GM12864 (cell line): ENCODE measurements around the gene AQP6.

Source experiments
- DNase-seq: peaks from one replicate; pipeline ENCODE4 v3.0.0-alpha.2; 2011; ENCODE audit warnings: low read depth
- H3K4me3 ChIP-seq: 2 replicates; pipeline ENCODE4 v1.5.1; 2011; ENCODE audit warnings: mild to moderate bottlenecking, low read depth, low read length, control low read depth
- TF ChIP-seq, protein P1 (sequence below): IDR thresholded peaks from 2 replicates; pipeline ENCODE4 v1.5.1; 2011; ENCODE audit warnings: low read depth, mild to moderate bottlenecking, moderate library complexity, low read length, control low read depth, inconsistent platforms; ENCODE audit errors: missing control alignments

Gene AQP6

GRCh38 chr12:49959685-49960473 is 12.9 kb upstream of the AQP6 start:
- TF ChIP-seq, protein P1, sequence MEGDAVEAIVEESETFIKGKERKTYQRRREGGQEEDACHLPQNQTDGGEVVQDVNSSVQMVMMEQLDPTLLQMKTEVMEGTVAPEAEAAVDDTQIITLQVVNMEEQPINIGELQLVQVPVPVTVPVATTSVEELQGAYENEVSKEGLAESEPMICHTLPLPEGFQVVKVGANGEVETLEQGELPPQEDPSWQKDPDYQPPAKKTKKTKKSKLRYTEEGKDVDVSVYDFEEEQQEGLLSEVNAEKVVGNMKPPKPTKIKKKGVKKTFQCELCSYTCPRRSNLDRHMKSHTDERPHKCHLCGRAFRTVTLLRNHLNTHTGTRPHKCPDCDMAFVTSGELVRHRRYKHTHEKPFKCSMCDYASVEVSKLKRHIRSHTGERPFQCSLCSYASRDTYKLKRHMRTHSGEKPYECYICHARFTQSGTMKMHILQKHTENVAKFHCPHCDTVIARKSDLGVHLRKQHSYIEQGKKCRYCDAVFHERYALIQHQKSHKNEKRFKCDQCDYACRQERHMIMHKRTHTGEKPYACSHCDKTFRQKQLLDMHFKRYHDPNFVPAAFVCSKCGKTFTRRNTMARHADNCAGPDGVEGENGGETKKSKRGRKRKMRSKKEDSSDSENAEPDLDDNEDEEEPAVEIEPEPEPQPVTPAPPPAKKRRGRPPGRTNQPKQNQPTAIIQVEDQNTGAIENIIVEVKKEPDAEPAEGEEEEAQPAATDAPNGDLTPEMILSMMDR, result no peak
- no peak overlapping the region for H3K4me3 ChIP-seq
- DNase-seq, result no peak

DNA sequence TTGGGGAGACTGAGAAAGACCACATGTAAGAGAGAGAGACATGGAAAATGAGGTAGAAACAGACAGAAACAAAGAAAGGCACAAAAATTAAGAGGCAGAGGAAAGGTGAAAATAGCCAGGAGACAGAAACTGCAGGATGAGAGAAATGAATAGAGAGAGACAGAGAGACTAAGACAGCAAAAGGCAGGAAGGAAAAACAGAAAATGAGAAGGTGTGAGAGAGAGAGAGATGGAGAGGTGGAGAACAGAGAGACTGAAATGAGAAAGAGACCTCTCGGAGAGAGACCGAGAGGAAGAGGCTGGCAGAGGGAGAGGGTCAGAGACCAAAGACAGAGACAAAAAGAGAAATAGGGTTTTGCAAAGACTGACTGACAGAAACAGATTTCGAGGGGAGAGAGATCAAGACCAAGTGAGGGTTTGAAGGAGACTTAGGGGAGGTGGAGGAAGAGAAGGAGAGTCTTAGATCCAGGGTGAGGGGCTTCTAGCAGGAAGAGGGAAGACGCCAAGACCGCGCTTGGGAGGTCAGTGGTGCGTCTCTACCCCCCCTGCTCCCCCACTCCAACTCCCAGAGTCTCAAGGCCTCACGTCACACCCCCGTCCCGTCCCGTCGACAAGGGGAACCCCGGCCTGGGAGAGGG is 12.2 kb upstream of the AQP6 start:
- TF ChIP-seq, protein P1, result no peak
- no peak overlapping the region for H3K4me3 ChIP-seq
- no peak for DNase-seq

- DNase-seq, result no peak
- H3K4me3 ChIP-seq, result no peak within 1 kb of the TSS
- TF ChIP-seq, protein P1, result no peak
Measured at GRCh38 chr12:49961111-49961922, 11.4 kb upstream of the AQP6 start, which contains the start of gene AQP5. Gene AQP5 (plus strand): TSS chr12:49961872. CDS start chr12:49962018, 146 bp downstream.

DNA sequence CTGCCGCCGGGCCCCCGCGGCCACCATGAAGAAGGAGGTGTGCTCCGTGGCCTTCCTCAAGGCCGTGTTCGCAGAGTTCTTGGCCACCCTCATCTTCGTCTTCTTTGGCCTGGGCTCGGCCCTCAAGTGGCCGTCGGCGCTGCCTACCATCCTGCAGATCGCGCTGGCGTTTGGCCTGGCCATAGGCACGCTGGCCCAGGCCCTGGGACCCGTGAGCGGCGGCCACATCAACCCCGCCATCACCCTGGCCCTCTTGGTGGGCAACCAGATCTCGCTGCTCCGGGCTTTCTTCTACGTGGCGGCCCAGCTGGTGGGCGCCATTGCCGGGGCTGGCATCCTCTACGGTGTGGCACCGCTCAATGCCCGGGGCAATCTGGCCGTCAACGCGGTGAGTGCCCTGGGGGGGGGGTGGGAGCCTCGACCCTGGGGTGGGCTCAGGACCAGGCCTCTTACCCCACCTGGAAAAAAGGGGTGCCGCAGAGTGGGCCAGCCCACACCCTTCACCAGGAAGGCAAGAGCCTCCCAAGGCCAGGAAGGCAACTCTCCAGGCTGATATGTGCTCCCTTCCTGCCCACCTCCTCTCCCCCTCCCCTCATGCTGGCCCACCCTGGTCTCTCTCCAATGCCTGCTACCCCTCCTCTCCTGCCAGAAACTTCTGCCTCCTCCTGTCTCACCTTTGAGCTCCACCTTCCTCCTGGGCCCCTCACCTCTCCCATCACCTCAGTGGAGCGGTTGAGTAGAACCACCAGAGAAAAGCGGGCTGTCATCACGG is 10.6 kb upstream of the AQP6 start:
- TF ChIP-seq, protein P1, result no peak
- DNase-seq, result no peak
- H3K4me3 ChIP-seq, result no peak overlapping the region

- no peak overlapping the region for H3K4me3 ChIP-seq
- no peak for DNase-seq
- TF ChIP-seq, protein P1, result no peak
Measured at GRCh38 chr12:49962861-49963765, 9.6 kb upstream of the AQP6 start.
